ENCODE data around the gene SUB1.

SUB1 gene

GRCh38 chr5:32600054-32600622 is 14.8 kb downstream of the SUB1 start:
- peaks cover 74% of the 10 kb centered on the region for H4K20me1 ChIP-seq (ENCODE audit: insufficient read depth, low read length)
- peaks cover 64% of the 10 kb centered on the region for H3F3A ChIP-seq (ENCODE audit: insufficient read depth, low read length)
- TF ChIP-seq CTCF (IDR thresholded peaks at IDR 0.05; ENCODE audit: low read length) = no peak
- TF ChIP-seq EZH2 (optimal IDR thresholded peaks at IDR 0.05; ENCODE audit: low read depth, low read length) = no peak
- TF ChIP-seq EZH2phosphoT487 (IDR thresholded peaks at IDR 0.05; ENCODE audit: low read length) = no peak
- H3K36me3 ChIP-seq (replicated peaks; ENCODE audit: insufficient read depth, low read length) = peaks cover 66% of the 10 kb centered on the region
- no peak for DNase-seq
- peaks cover 19% of the 10 kb centered on the region for H3K4me1 ChIP-seq (ENCODE audit: low read length)
- H3K9ac ChIP-seq (ENCODE audit: low read length) = no peak overlapping the region
- H3K79me2 ChIP-seq (ENCODE audit: low read length) = peaks cover 84% of the 10 kb centered on the region
- H3K27ac ChIP-seq (ENCODE audit: low read length) = no peak overlapping the region
- H3K27me3 ChIP-seq (replicated peaks; ENCODE audit: insufficient read depth, low read length) = no peaks in the 10 kb centered on the region
- no peak overlapping the region for H2AFZ ChIP-seq (ENCODE audit: low read length)
- no peak overlapping the region for H3K4me3 ChIP-seq (ENCODE audit: low read length)
- no peaks in the 10 kb centered on the region for H3K9me3 ChIP-seq (replicated peaks; ENCODE audit: insufficient read depth, low read length)
- H3K9me2 ChIP-seq (replicated peaks; ENCODE audit: insufficient read depth, low read length) = no peaks in the 10 kb centered on the region
- no peak overlapping the region for H3K4me2 ChIP-seq (ENCODE audit: low read depth, low read length)

- Histone ChIP-seq H3K9ac (ENCODE audit: low read length) (no peak overlapping the region), H3K79me2 (ENCODE audit: low read length) (peaks cover 68% of the 10 kb centered on the region), H3K27ac (ENCODE audit: low read length) (no peak overlapping the region), H3K9me2 (replicated peaks; ENCODE audit: insufficient read depth, low read length) (no peaks in the 10 kb centered on the region), H3K4me1 (ENCODE audit: low read length) (peaks cover 6% of the 10 kb centered on the region; the same call in 1 of the 2 replicates), H4K20me1 (ENCODE audit: insufficient read depth, low read length) (peaks cover 60% of the 10 kb centered on the region), H3F3A (ENCODE audit: insufficient read depth, low read length) (peaks cover 56% of the 10 kb centered on the region), H3K36me3 (replicated peaks; ENCODE audit: insufficient read depth, low read length) (peaks cover 50% of the 10 kb centered on the region), H3K4me2 (ENCODE audit: low read depth, low read length) (no peak overlapping the region), H2AFZ (ENCODE audit: low read length) (no peak overlapping the region), H3K27me3 (replicated peaks; ENCODE audit: insufficient read depth, low read length) (no peaks in the 10 kb centered on the region), H3K9me3 (replicated peaks; ENCODE audit: insufficient read depth, low read length) (no peaks in the 10 kb centered on the region), H3K4me3 (ENCODE audit: low read length) (no peak overlapping the region)
- TF ChIP-seq EZH2phosphoT487 (IDR thresholded peaks at IDR 0.05; ENCODE audit: low read length) (no peak), EZH2 (optimal IDR thresholded peaks at IDR 0.05; ENCODE audit: low read depth, low read length) (no peak), CTCF (IDR thresholded peaks at IDR 0.05; ENCODE audit: low read length) (no peak)
- DNase-seq = no peak
Measured at GRCh38 chr5:32601623-32602295, 16.4 kb downstream of the SUB1 start.

- no peaks in the 10 kb centered on the region for H3K9me2 ChIP-seq (replicated peaks; ENCODE audit: insufficient read depth, low read length)
- H3K4me3 ChIP-seq (ENCODE audit: low read length) = no peak overlapping the region
- H4K20me1 ChIP-seq (ENCODE audit: insufficient read depth, low read length) = peaks cover 50% of the 10 kb centered on the region
- H3K9me3 ChIP-seq (replicated peaks; ENCODE audit: insufficient read depth, low read length) = no peaks in the 10 kb centered on the region
- TF ChIP-seq CTCF (IDR thresholded peaks at IDR 0.05; ENCODE audit: low read length) (no peak), EZH2 (optimal IDR thresholded peaks at IDR 0.05; ENCODE audit: low read depth, low read length) (no peak), EZH2phosphoT487 (IDR thresholded peaks at IDR 0.05; ENCODE audit: low read length) (no peak)
- H3F3A ChIP-seq (ENCODE audit: insufficient read depth, low read length) = peaks cover 50% of the 10 kb centered on the region
- H2AFZ ChIP-seq (ENCODE audit: low read length) = no peak overlapping the region
- H3K4me2 ChIP-seq (ENCODE audit: low read depth, low read length) = no peak overlapping the region
- no peaks in the 10 kb centered on the region for H3K4me1 ChIP-seq (ENCODE audit: low read length)
- peaks cover 56% of the 10 kb centered on the region for H3K79me2 ChIP-seq (ENCODE audit: low read length)
- peaks cover 42% of the 10 kb centered on the region for H3K36me3 ChIP-seq (replicated peaks; ENCODE audit: insufficient read depth, low read length)
- H3K27ac ChIP-seq (ENCODE audit: low read length) = no peak overlapping the region
- H3K9ac ChIP-seq (ENCODE audit: low read length) = no peak overlapping the region
- no peaks in the 10 kb centered on the region for H3K27me3 ChIP-seq (replicated peaks; ENCODE audit: insufficient read depth, low read length)
- no peak for DNase-seq
Measured at GRCh38 chr5:32602906-32603305, 17.5 kb downstream of the SUB1 start.
